ENCODE data around the gene RMND5A. TPM values are rescaled to one million over a fixed set of nuclear protein-coding genes. Genes with fewer than 3 reads are reported as not detected.

The RMND5A gene
- polyA plus RNA-seq, 1 donor from 2014 or later: 36.3 TPM

- no peaks in the 10 kb centered on the region for H3K9me3 ChIP-seq (ENCODE audit: low read length)
- no peaks in the 10 kb centered on the region for H3K9me2 ChIP-seq (ENCODE audit: insufficient read depth, low read length)
- no peaks in the 10 kb centered on the region for H3K79me2 ChIP-seq (replicated peaks; ENCODE audit: insufficient read depth, low read length)
- H3K36me3 ChIP-seq (ENCODE audit: insufficient read depth, low read length): no peaks in the 10 kb centered on the region
- H3K4me3 ChIP-seq (ENCODE audit: low read length): no peak overlapping the region
- TF ChIP-seq MXI1 (conservative IDR thresholded peaks at IDR 0.05; ENCODE audit: poor library complexity, severe bottlenecking) (no peak), RAD21 (conservative IDR thresholded peaks at IDR 0.05) (no peak), POLR2AphosphoS5 (IDR thresholded peaks at IDR 0.05) (no peak), EP300 (conservative IDR thresholded peaks at IDR 0.05; ENCODE audit: poor library complexity, severe bottlenecking) (no peak), SMC3 (conservative IDR thresholded peaks at IDR 0.05; ENCODE audit: poor library complexity) (no peak), TAF1 (IDR thresholded peaks at IDR 0.05; ENCODE audit: low read depth) (no peak), EZH2 (IDR thresholded peaks at IDR 0.05; ENCODE audit: borderline replicate concordance, insufficient read depth, low read length, poor library complexity, severe bottlenecking) (no peak)
- TF ChIP-seq, protein P1, sequence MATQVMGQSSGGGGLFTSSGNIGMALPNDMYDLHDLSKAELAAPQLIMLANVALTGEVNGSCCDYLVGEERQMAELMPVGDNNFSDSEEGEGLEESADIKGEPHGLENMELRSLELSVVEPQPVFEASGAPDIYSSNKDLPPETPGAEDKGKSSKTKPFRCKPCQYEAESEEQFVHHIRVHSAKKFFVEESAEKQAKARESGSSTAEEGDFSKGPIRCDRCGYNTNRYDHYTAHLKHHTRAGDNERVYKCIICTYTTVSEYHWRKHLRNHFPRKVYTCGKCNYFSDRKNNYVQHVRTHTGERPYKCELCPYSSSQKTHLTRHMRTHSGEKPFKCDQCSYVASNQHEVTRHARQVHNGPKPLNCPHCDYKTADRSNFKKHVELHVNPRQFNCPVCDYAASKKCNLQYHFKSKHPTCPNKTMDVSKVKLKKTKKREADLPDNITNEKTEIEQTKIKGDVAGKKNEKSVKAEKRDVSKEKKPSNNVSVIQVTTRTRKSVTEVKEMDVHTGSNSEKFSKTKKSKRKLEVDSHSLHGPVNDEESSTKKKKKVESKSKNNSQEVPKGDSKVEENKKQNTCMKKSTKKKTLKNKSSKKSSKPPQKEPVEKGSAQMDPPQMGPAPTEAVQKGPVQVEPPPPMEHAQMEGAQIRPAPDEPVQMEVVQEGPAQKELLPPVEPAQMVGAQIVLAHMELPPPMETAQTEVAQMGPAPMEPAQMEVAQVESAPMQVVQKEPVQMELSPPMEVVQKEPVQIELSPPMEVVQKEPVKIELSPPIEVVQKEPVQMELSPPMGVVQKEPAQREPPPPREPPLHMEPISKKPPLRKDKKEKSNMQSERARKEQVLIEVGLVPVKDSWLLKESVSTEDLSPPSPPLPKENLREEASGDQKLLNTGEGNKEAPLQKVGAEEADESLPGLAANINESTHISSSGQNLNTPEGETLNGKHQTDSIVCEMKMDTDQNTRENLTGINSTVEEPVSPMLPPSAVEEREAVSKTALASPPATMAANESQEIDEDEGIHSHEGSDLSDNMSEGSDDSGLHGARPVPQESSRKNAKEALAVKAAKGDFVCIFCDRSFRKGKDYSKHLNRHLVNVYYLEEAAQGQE (IDR thresholded peaks at IDR 0.05; ENCODE audit: borderline replicate concordance): no peak
- TF ChIP-seq, protein P2, sequence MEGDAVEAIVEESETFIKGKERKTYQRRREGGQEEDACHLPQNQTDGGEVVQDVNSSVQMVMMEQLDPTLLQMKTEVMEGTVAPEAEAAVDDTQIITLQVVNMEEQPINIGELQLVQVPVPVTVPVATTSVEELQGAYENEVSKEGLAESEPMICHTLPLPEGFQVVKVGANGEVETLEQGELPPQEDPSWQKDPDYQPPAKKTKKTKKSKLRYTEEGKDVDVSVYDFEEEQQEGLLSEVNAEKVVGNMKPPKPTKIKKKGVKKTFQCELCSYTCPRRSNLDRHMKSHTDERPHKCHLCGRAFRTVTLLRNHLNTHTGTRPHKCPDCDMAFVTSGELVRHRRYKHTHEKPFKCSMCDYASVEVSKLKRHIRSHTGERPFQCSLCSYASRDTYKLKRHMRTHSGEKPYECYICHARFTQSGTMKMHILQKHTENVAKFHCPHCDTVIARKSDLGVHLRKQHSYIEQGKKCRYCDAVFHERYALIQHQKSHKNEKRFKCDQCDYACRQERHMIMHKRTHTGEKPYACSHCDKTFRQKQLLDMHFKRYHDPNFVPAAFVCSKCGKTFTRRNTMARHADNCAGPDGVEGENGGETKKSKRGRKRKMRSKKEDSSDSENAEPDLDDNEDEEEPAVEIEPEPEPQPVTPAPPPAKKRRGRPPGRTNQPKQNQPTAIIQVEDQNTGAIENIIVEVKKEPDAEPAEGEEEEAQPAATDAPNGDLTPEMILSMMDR (IDR thresholded peaks at IDR 0.05; ENCODE audit: poor library complexity, severe bottlenecking): no peak
- no peak overlapping the region for H3K9ac ChIP-seq (ENCODE audit: low read length)
- H3K4me2 ChIP-seq (ENCODE audit: low read length): no peak overlapping the region
- H3F3A ChIP-seq (ENCODE audit: insufficient read depth, low read length, poor library complexity, severe bottlenecking): no peaks in the 10 kb centered on the region
- H3K27ac ChIP-seq (ENCODE audit: low read length): no peak overlapping the region
- H3K27me3 ChIP-seq (ENCODE audit: insufficient read depth, low read depth, low read length): no peaks in the 10 kb centered on the region
- no peaks in the 10 kb centered on the region for H4K20me1 ChIP-seq (ENCODE audit: insufficient read depth)
- H2AFZ ChIP-seq (ENCODE audit: low read depth, low read length): no peak overlapping the region
These were observed 50.8 kb downstream of the RMND5A start for GRCh38 chr2:86770816-86771301.

GRCh38 chr2:86772611-86773010 is 52.5 kb downstream of the RMND5A start:
- H4K20me1 ChIP-seq (ENCODE audit: insufficient read depth): no peaks in the 10 kb centered on the region
- no peak overlapping the region for H3K4me2 ChIP-seq (ENCODE audit: low read length)
- no peaks in the 10 kb centered on the region for H3K27me3 ChIP-seq (ENCODE audit: insufficient read depth, low read depth, low read length)
- no peaks in the 10 kb centered on the region for H3K79me2 ChIP-seq (replicated peaks; ENCODE audit: insufficient read depth, low read length)
- TF ChIP-seq SMC3 (conservative IDR thresholded peaks at IDR 0.05; ENCODE audit: poor library complexity) (no peak), POLR2AphosphoS5 (IDR thresholded peaks at IDR 0.05) (no peak), EP300 (conservative IDR thresholded peaks at IDR 0.05; ENCODE audit: poor library complexity, severe bottlenecking) (no peak), MXI1 (conservative IDR thresholded peaks at IDR 0.05; ENCODE audit: poor library complexity, severe bottlenecking) (no peak), TAF1 (IDR thresholded peaks at IDR 0.05; ENCODE audit: low read depth) (no peak), EZH2 (IDR thresholded peaks at IDR 0.05; ENCODE audit: borderline replicate concordance, insufficient read depth, low read length, poor library complexity, severe bottlenecking) (no peak), RAD21 (conservative IDR thresholded peaks at IDR 0.05) (no peak)
- TF ChIP-seq, protein P1 (IDR thresholded peaks at IDR 0.05; ENCODE audit: borderline replicate concordance): no peak
- TF ChIP-seq, protein P2 (IDR thresholded peaks at IDR 0.05; ENCODE audit: poor library complexity, severe bottlenecking): no peak
- no peak overlapping the region for H3K4me3 ChIP-seq (ENCODE audit: low read length)
- H3K9me2 ChIP-seq (ENCODE audit: insufficient read depth, low read length): no peaks in the 10 kb centered on the region
- H2AFZ ChIP-seq (ENCODE audit: low read depth, low read length): no peak overlapping the region
- H3F3A ChIP-seq (ENCODE audit: insufficient read depth, low read length, poor library complexity, severe bottlenecking): no peaks in the 10 kb centered on the region
- no peak overlapping the region for H3K9ac ChIP-seq (ENCODE audit: low read length)
- peaks cover 6% of the 10 kb centered on the region for H3K36me3 ChIP-seq (ENCODE audit: insufficient read depth, low read length)
- H3K27ac ChIP-seq (ENCODE audit: low read length): no peak overlapping the region
- no peaks in the 10 kb centered on the region for H3K9me3 ChIP-seq (ENCODE audit: low read length)

All from neural cell (in vitro differentiated cells).